ENCODE data around the gene GBF1. TPM values are rescaled to one million over a fixed set of nuclear protein-coding genes. Genes with fewer than 3 reads are reported as not detected.

Gene GBF1
- total RNA-seq, 1 donor from 2014 or later = 36.7 TPM

- Histone ChIP-seq H3K4me3 (ENCODE audit: low read depth, low read length) (no peak overlapping the region), H3K27me3 (ENCODE audit: control insufficient read depth, insufficient read depth, low read length) (no peaks in the 10 kb centered on the region), H3K36me3 (ENCODE audit: control insufficient read depth, insufficient read depth, low read length) (no peaks in the 10 kb centered on the region)
- no peak for TF ChIP-seq CTCF (IDR thresholded peaks at IDR 0.05; ENCODE audit: insufficient read depth, low read length, poor library complexity, severe bottlenecking)
- DNase-seq (ENCODE audit: low read depth) = no peak
Measured at GRCh38 chr10:102344067-102344466, 98.7 kb downstream of the GBF1 start.

GRCh38 chr10:102347236-102347828 is 102.0 kb downstream of the GBF1 start:
- no peak overlapping the region for H3K4me3 ChIP-seq (ENCODE audit: low read depth, low read length)
- H3K27me3 ChIP-seq (ENCODE audit: control insufficient read depth, insufficient read depth, low read length) = no peaks in the 10 kb centered on the region
- DNase-seq (ENCODE audit: low read depth) = no peak
- H3K36me3 ChIP-seq (ENCODE audit: control insufficient read depth, insufficient read depth, low read length) = no peaks in the 10 kb centered on the region
- peak; percentile 82 for TF ChIP-seq CTCF (IDR thresholded peaks at IDR 0.05; ENCODE audit: insufficient read depth, low read length, poor library complexity, severe bottlenecking)

GRCh38 chr10:102352066-102352715 is 106.9 kb downstream of the GBF1 start:
- Histone ChIP-seq H3K27me3 (ENCODE audit: control insufficient read depth, insufficient read depth, low read length) (no peaks in the 10 kb centered on the region), H3K36me3 (ENCODE audit: control insufficient read depth, insufficient read depth, low read length) (peaks cover 2% of the 10 kb centered on the region), H3K4me3 (ENCODE audit: low read depth, low read length) (no peak overlapping the region)
- no peak for DNase-seq (ENCODE audit: low read depth)
- TF ChIP-seq CTCF (IDR thresholded peaks at IDR 0.05; ENCODE audit: insufficient read depth, low read length, poor library complexity, severe bottlenecking) = peak; percentile 94

- TF ChIP-seq CTCF (IDR thresholded peaks at IDR 0.05; ENCODE audit: insufficient read depth, low read length, poor library complexity, severe bottlenecking) = no peak
- Histone ChIP-seq H3K36me3 (ENCODE audit: control insufficient read depth, insufficient read depth, low read length) (peaks cover 4% of the 10 kb centered on the region), H3K4me3 (ENCODE audit: low read depth, low read length) (no peak overlapping the region), H3K27me3 (ENCODE audit: control insufficient read depth, insufficient read depth, low read length) (no peaks in the 10 kb centered on the region)
- no peak for DNase-seq (ENCODE audit: low read depth)
Measured at GRCh38 chr10:102354451-102354850, 109.1 kb downstream of the GBF1 start.

GRCh38 chr10:102358712-102359382 is 113.5 kb downstream of the GBF1 start:
- Histone ChIP-seq H3K27me3 (ENCODE audit: control insufficient read depth, insufficient read depth, low read length) (no peaks in the 10 kb centered on the region), H3K4me3 (ENCODE audit: low read depth, low read length) (no peak overlapping the region), H3K36me3 (ENCODE audit: control insufficient read depth, insufficient read depth, low read length) (peaks cover 4% of the 10 kb centered on the region)
- no peak for TF ChIP-seq CTCF (IDR thresholded peaks at IDR 0.05; ENCODE audit: insufficient read depth, low read length, poor library complexity, severe bottlenecking)
- no peak for DNase-seq (ENCODE audit: low read depth)

Data from kidney epithelial cell (primary cell).